Endometrial microvascular endothelial cells (primary cell): ENCODE results near the gene STAC. TPM values are rescaled to one million over a fixed set of nuclear protein-coding genes. Genes with fewer than 3 reads are reported as not detected.
"Not testable (repeated sequence)": the region's sequence is repeated elsewhere in the genome, so short reads cannot be mapped to it uniquely, and the experiment has no call there.

Source experiments
- in situ Hi-C: cut with HindIII; loops from 2 replicates; pipeline ENCODE4 v1.10.0; 2017; ENCODE audit warnings: low sequenced_read_pairs, low pct_unique_long_range_greater_than_20kb; ENCODE audit errors: inconsistent ontology term
- total RNA-seq: library from RNA; depleted of rRNA; stranded (reverse); fragments of >200 nt; gene quantifications from one replicate; pipeline ENCODE4 v1.2.3, GENCODE V29; 2015; ENCODE audit errors: inconsistent ontology term

STAC gene
- total RNA-seq, 1 donor from 2014 or later, result 0.46 TPM

- in situ Hi-C loops, result no loop called here
Observed at GRCh38 chr3:36405190-36405589, 24.9 kb downstream of the STAC start.

GRCh38 chr3:36408146-36408545 is 27.8 kb downstream of the STAC start:
- in situ Hi-C loops, result no loop called here

GRCh38 chr3:36409862-36410261 is 29.6 kb downstream of the STAC start:
- in situ Hi-C loops, result no loop called here

GRCh38 chr3:36411587-36411986 is 31.3 kb downstream of the STAC start:
- in situ Hi-C loops, result no loop called here

- in situ Hi-C loops, result no loop called here
Observed at GRCh38 chr3:36416599-36416998, 36.3 kb downstream of the STAC start.

GRCh38 chr3:36417237-36417636 is 36.9 kb downstream of the STAC start:
- in situ Hi-C loops, result no loop called here

- in situ Hi-C loops, result no loop called here
Observed at GRCh38 chr3:36418296-36418695, 38.0 kb downstream of the STAC start.

- in situ Hi-C loops, result no loop called here
Observed at GRCh38 chr3:36428445-36428844, 48.1 kb downstream of the STAC start.

GRCh38 chr3:36429986-36430485 is 49.7 kb downstream of the STAC start:
- in situ Hi-C loops, result no loop called here

GRCh38 chr3:36433511-36433910 is 53.2 kb downstream of the STAC start:
- in situ Hi-C loops, result no loop called here

GRCh38 chr3:36434687-36435426 is 54.6 kb downstream of the STAC start:
- in situ Hi-C loops, result no loop called here

- in situ Hi-C loops, result no loop called here
Observed at GRCh38 chr3:36443028-36443686, 62.9 kb downstream of the STAC start.

- in situ Hi-C loops, result no loop called here
Observed at GRCh38 chr3:36444909-36445308, 64.6 kb downstream of the STAC start.

- in situ Hi-C loops, result no loop called here
Observed at GRCh38 chr3:36446276-36446675, 66.0 kb downstream of the STAC start.

GRCh38 chr3:36447061-36447460 is 66.8 kb downstream of the STAC start:
- in situ Hi-C loops, result no loop called here

- in situ Hi-C loops, result no loop called here
Observed at GRCh38 chr3:36451816-36452215, 71.5 kb downstream of the STAC start.

GRCh38 chr3:36453213-36453612 is 72.9 kb downstream of the STAC start:
- in situ Hi-C loops, result not testable (repeated sequence)

- in situ Hi-C loops, result not testable (repeated sequence)
Observed at GRCh38 chr3:36453896-36454295, 73.6 kb downstream of the STAC start.

GRCh38 chr3:36455406-36455805 is 75.1 kb downstream of the STAC start:
- in situ Hi-C loops, result no loop called here

- in situ Hi-C loops, result no loop called here
Observed at GRCh38 chr3:36456784-36457183, 76.5 kb downstream of the STAC start.
